Ovary (tissue), 9 donors: ENCODE measurements around the gene ASH1L. TPM values are rescaled to one million over a fixed set of nuclear protein-coding genes. Genes with fewer than 3 reads are reported as not detected.
"Not testable (repeated sequence)": the region's sequence is repeated elsewhere in the genome, so short reads cannot be mapped to it uniquely, and the experiment has no call there.

Source experiments
- DNase-seq, 5 donors: peaks; one replicate each; pipeline ENCODE4 v3.0.0-alpha.2; 2019 to 2020
- H3K27ac ChIP-seq, 2 donors: fragments of 200-600 bp; one replicate each; pipeline versions ENCODE4 v1.5.1 to v1.8.0; 2019 to 2022
- H3K27me3 ChIP-seq: fragments of 200-600 bp; one replicate; pipeline ENCODE4 v1.8.0; 2022
- H3K36me3 ChIP-seq: fragments of 200-600 bp; sonication (generic); one replicate; pipeline ENCODE4 v1.5.1; 2019
- H3K4me1 ChIP-seq: one replicate; pipeline ENCODE4 v1.8.1; 2013; ENCODE audit warnings: mild to moderate bottlenecking, moderate library complexity; ENCODE audit not compliant: insufficient read depth
- H3K4me3 ChIP-seq: fragments of 200-600 bp; sonication (generic); one replicate; pipeline ENCODE4 v1.5.1; 2017
- H3K9me3 ChIP-seq, 2 donors: fragments of 200-600 bp in 1 of 2; sonication (generic) in 1 of 2; one replicate each; pipeline versions ENCODE4 v1.5.1 to v1.8.1; 2013 to 2019; ENCODE audit warnings: mild to moderate bottlenecking in 1 of 2, moderate library complexity in 1 of 2
- EP300 ChIP-seq: sonication (generic); formaldehyde crosslinking; IDR thresholded peaks from one replicate; pipeline ENCODE4 v1.6.1; 2017; ENCODE audit warnings: antibody characterized with exemption
- POLR2A ChIP-seq: fragments of 450-650 bp; IDR thresholded peaks from one replicate; pipeline ENCODE4 v1.6.1; 2017; ENCODE audit warnings: antibody characterized with exemption, mild to moderate bottlenecking, moderate library complexity
- WGBS, 3 donors: extraction: QIAGEN DNeasy Blood & Tissue Kit in 1 of 3; methylation state at CpG; one replicate each; pipeline versions ENCODE4 v1.1.5 to v1.1.7; 2013 to 2017; 5-methylcytosine and 5-hydroxymethylcytosine counted together
- intact Hi-C, 4 donors: fragments of 100-400 bp; cut with DNase I; formaldehyde crosslinking; loops; one replicate each; pipeline versions ENCODE4 v1.11.0 to v1.15.1; 2022 to 2023
- polyA plus RNA-seq, 2 donors: library from polyadenylated mRNA; stranded (reverse); fragments of 200-250 nt in 1 of 2; fragments of 350-450 nt in 1 of 2; fragmentation: Illumina TruSeq in 1 of 2; extraction: RNeasy Lipid Tissue Mini Kit (QIAGEN cat#74804) in 1 of 2; gene quantifications; one replicate each; pipeline ENCODE4 v1.2.3, GENCODE V29; 2013 to 2014
- total RNA-seq, 7 donors: library from RNA; depleted of rRNA in 2 of 7; stranded (reverse); fragments of >200 nt in 2 of 7; fragmentation: NEBNext Ultra II Directional in 3 of 7; extraction: Animal tissue kit (Norgen Biotek cat#: 25700) in 3 of 7; gene quantifications; one replicate each; pipeline versions ENCODE4 v1.1.0 to v1.2.4, GENCODE V29; 2016 to 2023
- TF ChIP-seq, protein P1 (sequence below), 3 donors: fragments of 450-650 bp in 2 of 3; fragments of 200-600 bp in 1 of 3; IDR thresholded peaks; one replicate each; pipeline versions ENCODE4 v1.5.1 to v1.8.0; 2016 to 2022; ENCODE audit warnings: antibody characterized with exemption in 3 of 3, mild to moderate bottlenecking in 1 of 3
- donor health status: DM: no; HTN: no; CAD: no; lungs with moderate emphysema.
- donor health status: DM: no; HTN: no; CAD: no.
- donor health status: Bipolar disorder and iron deficiency.
- donor health status: DM: yes; HTN: yes; CAD: no.
- donor health status: DM: no; HTN: no; CAD: no.
- donor health status: DM: yes; HTN: yes; CAD: no.

ASH1L gene
- total and polyA plus RNA-seq, 9 donors, result 16.2 to 98.4 (median 63.8) TPM

DNA sequence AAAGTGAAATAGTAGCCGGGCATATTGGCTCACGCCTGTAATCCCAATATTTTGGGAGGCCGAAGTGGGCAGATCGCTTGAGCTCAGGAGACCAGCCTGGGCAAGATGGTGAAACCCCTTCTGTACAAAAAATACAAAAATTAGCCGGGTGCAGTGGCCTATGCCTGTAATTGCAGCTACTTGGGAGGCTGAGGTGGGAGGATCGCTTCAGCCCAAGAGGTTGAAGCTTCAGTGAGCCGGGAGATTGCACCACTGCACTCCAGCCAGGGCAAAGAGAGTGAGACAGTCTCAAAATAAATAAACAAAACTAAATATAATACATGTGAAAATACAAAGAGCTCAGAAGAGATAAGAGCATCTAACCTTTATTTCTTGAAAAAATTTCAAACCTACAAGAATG, 45.1 kb upstream of the ASH1L start:
- 67 to 76% (median 72%) methylated on average over 7 of the region's 7 CpGs for WGBS, 3 donors
- TF ChIP-seq EP300, result no peak
- TF ChIP-seq POLR2A, result no peak
- TF ChIP-seq, protein P1, sequence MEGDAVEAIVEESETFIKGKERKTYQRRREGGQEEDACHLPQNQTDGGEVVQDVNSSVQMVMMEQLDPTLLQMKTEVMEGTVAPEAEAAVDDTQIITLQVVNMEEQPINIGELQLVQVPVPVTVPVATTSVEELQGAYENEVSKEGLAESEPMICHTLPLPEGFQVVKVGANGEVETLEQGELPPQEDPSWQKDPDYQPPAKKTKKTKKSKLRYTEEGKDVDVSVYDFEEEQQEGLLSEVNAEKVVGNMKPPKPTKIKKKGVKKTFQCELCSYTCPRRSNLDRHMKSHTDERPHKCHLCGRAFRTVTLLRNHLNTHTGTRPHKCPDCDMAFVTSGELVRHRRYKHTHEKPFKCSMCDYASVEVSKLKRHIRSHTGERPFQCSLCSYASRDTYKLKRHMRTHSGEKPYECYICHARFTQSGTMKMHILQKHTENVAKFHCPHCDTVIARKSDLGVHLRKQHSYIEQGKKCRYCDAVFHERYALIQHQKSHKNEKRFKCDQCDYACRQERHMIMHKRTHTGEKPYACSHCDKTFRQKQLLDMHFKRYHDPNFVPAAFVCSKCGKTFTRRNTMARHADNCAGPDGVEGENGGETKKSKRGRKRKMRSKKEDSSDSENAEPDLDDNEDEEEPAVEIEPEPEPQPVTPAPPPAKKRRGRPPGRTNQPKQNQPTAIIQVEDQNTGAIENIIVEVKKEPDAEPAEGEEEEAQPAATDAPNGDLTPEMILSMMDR (IDR thresholded peaks at IDR 0.05), result no peak
- DNase-seq, result no peak

DNA sequence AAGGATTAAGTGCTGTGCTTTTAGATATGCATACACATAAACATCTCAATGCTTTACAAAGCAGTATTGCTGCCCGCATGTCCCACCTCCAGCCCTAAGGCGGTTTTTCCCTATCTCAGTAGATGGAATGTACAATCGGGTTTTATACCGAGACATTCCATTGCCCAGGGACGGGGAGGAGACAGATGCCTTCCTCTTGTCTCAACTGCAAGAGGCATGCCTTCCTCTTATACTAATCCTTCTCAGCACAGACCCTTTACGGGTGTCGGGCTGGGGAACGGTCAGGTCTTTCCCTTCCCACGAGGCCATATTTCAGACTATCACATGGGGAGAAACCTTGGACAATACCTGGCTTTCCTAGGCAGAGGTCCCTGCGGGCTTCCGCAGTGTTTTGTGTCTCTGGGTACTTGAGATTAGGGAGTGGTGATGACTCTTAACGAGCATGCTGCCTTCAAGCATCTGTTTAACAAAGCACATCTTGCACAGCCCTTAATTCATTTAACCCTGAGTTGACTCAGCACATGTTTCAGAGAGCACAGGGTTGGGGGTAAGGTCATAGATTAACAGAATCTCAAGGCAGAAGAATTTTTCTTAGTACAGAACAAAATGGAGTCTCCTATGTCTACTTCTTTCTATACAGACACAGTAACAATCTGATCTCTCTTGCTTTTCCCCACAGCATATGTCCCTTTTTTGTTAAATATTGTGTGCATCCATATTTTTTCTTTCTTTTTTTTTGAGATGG, 37.4 kb upstream of the ASH1L start:
- H3K36me3 ChIP-seq, H3K9me3 ChIP-seq, DNase-seq, H3K27ac ChIP-seq, H3K27me3 ChIP-seq, H3K4me1 ChIP-seq, H3K4me3 ChIP-seq: not testable (repeated sequence)
- intact Hi-C loops, result loop anchor here in 1 of 4 donors (10.0 kb wide), 1 partner anchor 425 kb away; the partner anchor contains the start of genes KRTCAP2 and TRIM46
- 11 to 19% (median 13%) methylated on average over 12 of the region's 12 CpGs for WGBS, 3 donors

More for the DNA sequence above, 45.1 kb upstream of the ASH1L start:
- no peaks in the 10 kb centered on the region for H3K27me3 ChIP-seq
- no peaks in the 10 kb centered on the region for H3K4me1 ChIP-seq
- no peaks in the 10 kb centered on the region for H3K9me3 ChIP-seq
- H3K4me3 ChIP-seq, result no peak overlapping the region
- no peak overlapping the region for H3K27ac ChIP-seq
- no peaks in the 10 kb centered on the region for H3K36me3 ChIP-seq
- intact Hi-C loops, result loop anchor here in 1 of 4 donors (5.0 kb wide), 1 partner anchor 45 kb away; the partner anchor contains the start of gene ASH1L

DNA sequence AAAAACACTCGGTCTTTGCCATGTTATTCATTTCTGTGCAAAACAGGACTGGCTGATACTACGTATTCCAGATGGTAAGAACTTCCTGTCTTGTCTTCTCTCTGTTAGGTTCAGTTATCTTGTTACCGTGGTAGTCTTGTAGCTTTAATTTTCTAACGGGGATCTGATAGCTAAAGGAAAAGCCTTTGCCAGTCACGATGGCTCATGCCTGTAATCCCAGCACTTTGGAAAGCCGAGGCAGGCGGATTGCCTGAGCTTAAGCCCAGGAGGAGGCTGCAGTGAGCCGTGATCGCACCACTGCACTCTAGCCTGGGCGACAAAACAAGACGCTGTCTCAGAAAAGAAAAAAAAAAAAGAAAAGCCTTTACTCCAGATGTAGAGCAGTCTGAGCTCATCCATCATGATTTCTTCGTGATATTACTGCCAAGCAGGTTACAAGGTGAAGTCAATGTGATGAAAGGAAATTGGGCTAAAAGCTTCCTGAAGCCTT, 36.3 kb upstream of the ASH1L start:
- intact Hi-C loops, result loop anchor here in 1 of 4 donors (10.0 kb wide), 1 partner anchor 424 kb away; the partner anchor contains the start of genes KRTCAP2 and TRIM46
- TF ChIP-seq POLR2A (no peak), EP300 (no peak)
- TF ChIP-seq, protein P1 (IDR thresholded peaks at IDR 0.05), result no peak
- 1 to 5% (median 1%) methylated on average over 12 of the region's 12 CpGs for WGBS, 3 donors
- no peaks in the 10 kb centered on the region for H3K27me3 ChIP-seq
- no peaks in the 10 kb centered on the region for H3K9me3 ChIP-seq
- H3K4me3 ChIP-seq, result no peak overlapping the region
- no peak overlapping the region for H3K27ac ChIP-seq
- peaks cover 2% of the 10 kb centered on the region for H3K4me1 ChIP-seq
- DNase-seq, result peak in 1 of 5 donors; percentile 18
- no peaks in the 10 kb centered on the region for H3K36me3 ChIP-seq

DNA sequence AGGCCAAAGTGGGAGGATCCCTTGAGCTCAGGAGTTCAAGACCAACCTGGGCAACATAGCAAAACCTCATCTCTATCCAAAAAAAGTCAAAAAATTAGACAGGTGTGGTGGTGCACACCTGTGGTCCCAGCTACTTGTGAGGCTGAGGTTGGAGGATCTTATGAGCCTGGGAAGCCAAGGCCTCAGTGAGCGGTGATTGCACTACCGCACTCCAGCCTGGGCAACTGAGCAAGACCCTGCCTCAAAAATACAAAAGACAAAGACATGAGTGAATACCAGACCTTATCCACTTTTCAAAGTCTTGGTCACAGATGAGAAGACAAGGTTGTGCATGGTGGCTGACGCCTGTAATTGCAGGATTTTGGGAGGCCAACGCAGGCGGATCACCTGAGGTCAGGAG, 34.3 kb upstream of the ASH1L start:
- 95 to 97% (median 95%) methylated on average over 5 of the region's 5 CpGs for WGBS, 3 donors
- Histone ChIP-seq H3K36me3 (no peaks in the 10 kb centered on the region), H3K4me1 (peaks cover 2% of the 10 kb centered on the region), H3K9me3 (no peaks in the 10 kb centered on the region), H3K27ac (no peak overlapping the region), H3K27me3 (no peaks in the 10 kb centered on the region), H3K4me3 (no peak overlapping the region)
- TF ChIP-seq POLR2A, result no peak
- TF ChIP-seq, protein P1 (IDR thresholded peaks at IDR 0.05), result no peak
- TF ChIP-seq EP300, result no peak
- intact Hi-C loops, result loop anchor here in 1 of 4 donors (10.0 kb wide), 1 partner anchor 422 kb away; the partner anchor contains the start of genes KRTCAP2 and TRIM46
- no peak for DNase-seq

DNA sequence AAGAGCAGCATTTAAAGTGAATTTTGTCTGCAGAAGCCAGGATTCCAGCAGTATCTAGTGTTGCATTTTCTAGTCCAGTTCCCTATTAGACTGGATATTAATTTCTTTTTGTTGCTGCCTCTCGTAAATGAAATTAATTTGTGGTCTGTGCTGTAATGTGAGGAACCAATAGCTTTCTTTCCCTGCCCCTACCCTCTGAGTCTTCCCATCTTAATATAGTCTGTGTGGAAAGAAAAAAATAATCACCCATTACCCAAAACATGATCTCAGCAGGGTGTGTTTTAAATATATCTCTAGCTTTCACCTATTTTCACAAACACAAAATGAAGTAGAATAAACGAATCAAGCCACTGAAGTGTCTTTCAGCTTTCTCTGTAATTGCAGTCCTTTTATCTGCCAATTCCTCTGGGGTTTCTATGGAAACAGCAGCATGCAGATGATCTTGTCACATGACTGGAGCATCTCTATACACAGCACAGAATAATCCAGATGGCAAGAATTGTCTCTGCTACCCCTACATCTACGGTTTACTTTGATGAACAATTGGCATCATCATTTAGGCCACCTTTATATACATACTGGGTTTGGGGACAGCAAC, 33.4 kb upstream of the ASH1L start:
- intact Hi-C loops, result loop anchor here in 1 of 4 donors (10.0 kb wide), 1 partner anchor 421 kb away; the partner anchor contains the start of genes KRTCAP2 and TRIM46
- H3K27me3 ChIP-seq, H3K27ac ChIP-seq, H3K9me3 ChIP-seq, H3K4me3 ChIP-seq, DNase-seq, H3K4me1 ChIP-seq, H3K36me3 ChIP-seq: not testable (repeated sequence)
- 39 to 47% (median 40%) methylated on average over 3 of the region's 3 CpGs for WGBS, 3 donors
